Stimulated activated CD4-positive, alpha-beta T cell treated with anti-CD3 and anti-CD28 coated beads, Interleukin-15, amount 100 ng/mL, for 48 hours (primary cell): Measurements from ENCODE around the gene CREG2.
A peak's percentile ranks its signal among the peaks of the same experiment; 100 is the strongest.

Experiments
- DNase-seq, 2 donors: peaks; one replicate each; pipeline ENCODE4 v3.0.0-alpha.2; 2020; ENCODE audit warnings: low read depth in 2 of 2

The CREG2 gene

GRCh38 chr2:101308432-101309210 lies 78.7 kb downstream of the CREG2 start, which contains the start of gene RNF149:
TSS of gene RNF149 (minus strand) at chr2:101308701. CDS start at chr2:101308588, 113 bp downstream.
- DNase-seq: peak; percentile 81 to 88

- no peak for DNase-seq
Observed at GRCh38 chr2:101307950-101308431, 79.3 kb downstream of the CREG2 start.

GRCh38 chr2:101307503-101307902 lies 79.8 kb downstream of the CREG2 start:
- no peak for DNase-seq

- no peak for DNase-seq
Observed at GRCh38 chr2:101306410-101306809, 80.9 kb downstream of the CREG2 start.

GRCh38 chr2:101305492-101306078 lies 81.7 kb downstream of the CREG2 start:
- no peak for DNase-seq

GRCh38 chr2:101305035-101305434 lies 82.3 kb downstream of the CREG2 start:
- no peak for DNase-seq

- no peak for DNase-seq
Observed at GRCh38 chr2:101303688-101304087, 83.6 kb downstream of the CREG2 start.

- no peak for DNase-seq
Observed at GRCh38 chr2:101302016-101302415, 85.3 kb downstream of the CREG2 start.

GRCh38 chr2:101300836-101301235 lies 86.5 kb downstream of the CREG2 start:
- DNase-seq: no peak

GRCh38 chr2:101300164-101300563 lies 87.1 kb downstream of the CREG2 start:
- no peak for DNase-seq

- no peak for DNase-seq
Observed at GRCh38 chr2:101299604-101300003, 87.7 kb downstream of the CREG2 start.

- DNase-seq: no peak
Observed at GRCh38 chr2:101297383-101297782, 89.9 kb downstream of the CREG2 start.

GRCh38 chr2:101296371-101296770 lies 90.9 kb downstream of the CREG2 start:
- DNase-seq: no peak

- DNase-seq: no peak
Observed at GRCh38 chr2:101295895-101296294, 91.4 kb downstream of the CREG2 start.
